EL (cell line): Measurements from ENCODE around the gene PA2G4.

Experiments
- DNase-seq: peaks from one replicate; pipeline ENCODE4 v3.0.0-alpha.2; 2016

Gene PA2G4

DNA sequence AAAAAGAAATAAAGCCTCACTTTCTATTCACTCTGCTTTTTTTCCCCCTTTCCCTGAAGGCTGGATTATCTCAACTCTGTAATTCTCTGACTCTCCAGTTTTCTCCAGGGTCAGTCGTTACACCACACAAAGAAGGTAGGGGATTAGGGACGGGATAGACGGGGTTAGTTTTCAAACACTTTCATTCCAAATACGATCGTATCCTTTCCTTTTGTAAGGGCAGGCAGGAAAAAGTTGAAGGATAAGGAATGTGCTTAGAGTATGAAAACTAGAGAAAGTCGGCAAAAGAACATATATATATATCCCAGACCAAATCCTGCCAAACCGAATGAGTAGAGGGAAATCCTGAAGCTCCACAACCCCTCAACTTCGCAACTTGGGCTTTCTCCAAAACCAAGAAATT, 23.1 kb downstream of the PA2G4 start:
- no peak for DNase-seq

- peak; percentile 100 for DNase-seq
Measured at GRCh38 chr12:56127888-56128669, 23.7 kb downstream of the PA2G4 start, which contains the start of gene ESYT1. TSS of gene ESYT1 (plus strand) at chr12:56128267. CDS start at chr12:56128320, 53 bp downstream.

- DNase-seq, result peak; percentile 36
Measured at GRCh38 chr12:56128670-56129205, 24.4 kb downstream of the PA2G4 start.

GRCh38 chr12:56129206-56129941, 25.0 kb downstream of the PA2G4 start:
- peak; percentile 75 for DNase-seq

- no peak for DNase-seq
Measured at GRCh38 chr12:56129942-56130495, 25.7 kb downstream of the PA2G4 start.

- DNase-seq, result no peak
Measured at GRCh38 chr12:56130876-56131275, 26.5 kb downstream of the PA2G4 start.

GRCh38 chr12:56134897-56135296, 30.5 kb downstream of the PA2G4 start:
- no peak for DNase-seq

DNA sequence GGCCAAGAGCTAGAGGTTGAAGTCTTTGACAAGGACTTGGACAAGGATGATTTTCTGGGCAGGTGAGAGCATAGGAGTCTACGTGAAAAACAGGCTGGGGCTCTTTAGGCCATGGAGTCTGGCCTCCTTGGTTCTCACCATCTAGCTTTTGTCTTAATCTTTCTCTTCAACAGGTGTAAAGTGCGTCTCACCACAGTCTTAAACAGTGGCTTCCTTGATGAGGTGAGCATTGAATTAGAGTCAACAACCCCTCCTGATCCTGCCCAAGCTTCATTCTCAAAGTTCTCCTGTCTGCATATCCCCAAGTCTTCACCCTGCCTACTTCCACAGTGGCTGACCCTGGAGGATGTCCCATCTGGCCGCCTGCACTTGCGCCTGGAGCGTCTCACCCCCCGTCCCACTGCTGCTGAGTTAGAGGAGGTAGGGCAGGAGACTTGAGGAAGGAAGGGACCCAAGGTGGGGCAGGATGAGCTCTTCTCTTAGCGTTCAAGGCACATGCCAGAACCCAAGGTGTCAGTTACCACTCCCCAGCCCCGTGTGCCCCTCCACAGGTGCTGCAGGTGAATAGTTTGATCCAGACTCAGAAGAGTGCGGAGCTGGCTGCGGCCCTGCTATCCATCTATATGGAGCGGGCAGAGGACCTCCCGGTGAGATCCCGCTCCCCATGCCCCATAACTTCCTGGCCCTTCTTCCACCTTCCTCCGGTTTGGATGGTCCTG, 33.7 kb downstream of the PA2G4 start:
- no peak for DNase-seq

DNA sequence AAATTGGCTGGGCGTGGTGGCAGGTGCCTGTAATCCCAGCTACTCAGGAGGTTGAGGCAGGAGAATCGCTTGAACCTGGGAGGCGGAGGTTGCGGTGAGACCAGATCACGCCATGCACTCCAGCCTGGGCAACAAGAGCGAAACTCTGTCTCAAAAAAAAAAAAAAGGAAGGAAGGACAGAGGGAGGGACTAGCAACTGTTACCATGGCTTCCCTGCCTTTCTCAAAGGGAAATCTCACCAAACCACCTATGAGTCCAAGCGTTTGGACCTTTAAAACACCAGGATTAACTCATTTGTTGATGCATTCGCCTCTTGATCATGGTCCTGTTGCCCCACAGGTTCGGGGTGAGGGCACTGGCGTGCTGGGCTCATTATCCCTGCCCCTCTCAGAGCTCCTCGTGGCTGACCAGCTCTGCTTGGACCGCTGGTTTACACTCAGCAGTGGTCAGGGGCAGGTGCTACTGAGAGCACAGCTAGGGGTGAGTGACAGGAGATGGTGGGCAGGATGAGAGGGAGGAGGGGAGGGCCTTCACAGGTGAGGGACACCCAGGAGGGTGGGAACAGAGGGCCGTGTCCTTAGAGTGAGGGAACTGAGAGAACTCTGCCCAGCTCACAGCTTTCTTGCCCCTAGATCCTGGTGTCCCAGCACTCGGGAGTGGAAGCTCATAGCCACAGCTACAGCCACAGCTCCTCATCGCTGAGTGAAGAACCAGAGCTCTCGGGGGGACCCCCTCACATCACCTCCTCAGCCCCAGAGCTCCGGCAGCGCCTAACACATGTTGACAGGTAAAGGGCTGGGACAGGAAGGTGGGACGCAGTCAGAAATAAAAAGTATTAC, 37.8 kb downstream of the PA2G4 start:
- DNase-seq, result no peak

- DNase-seq, result no peak
Measured at GRCh38 chr12:56143217-56143616, 38.9 kb downstream of the PA2G4 start.

DNA sequence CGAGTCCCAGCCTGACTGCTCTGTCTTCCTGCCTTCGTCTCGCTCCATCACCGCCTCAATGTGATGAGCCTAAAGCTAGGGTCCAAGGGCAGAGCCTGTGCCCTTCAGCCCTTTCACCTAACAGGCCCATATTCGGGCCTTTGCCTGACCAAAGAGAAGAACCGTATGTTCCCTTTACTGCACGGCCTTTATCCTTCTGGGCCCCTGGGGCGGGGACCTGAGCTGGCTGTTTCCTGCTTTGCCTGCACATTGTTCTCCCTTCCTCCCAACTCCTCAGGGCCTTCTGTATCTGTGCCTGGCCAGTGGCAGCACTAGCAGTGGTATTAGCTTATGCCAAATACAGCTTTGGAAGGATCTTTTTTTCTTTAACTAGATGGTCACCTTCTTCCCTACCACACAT, 39.5 kb downstream of the PA2G4 start:
- no peak for DNase-seq

- no peak for DNase-seq
Measured at GRCh38 chr12:56145217-56145616, 40.9 kb downstream of the PA2G4 start.

DNA sequence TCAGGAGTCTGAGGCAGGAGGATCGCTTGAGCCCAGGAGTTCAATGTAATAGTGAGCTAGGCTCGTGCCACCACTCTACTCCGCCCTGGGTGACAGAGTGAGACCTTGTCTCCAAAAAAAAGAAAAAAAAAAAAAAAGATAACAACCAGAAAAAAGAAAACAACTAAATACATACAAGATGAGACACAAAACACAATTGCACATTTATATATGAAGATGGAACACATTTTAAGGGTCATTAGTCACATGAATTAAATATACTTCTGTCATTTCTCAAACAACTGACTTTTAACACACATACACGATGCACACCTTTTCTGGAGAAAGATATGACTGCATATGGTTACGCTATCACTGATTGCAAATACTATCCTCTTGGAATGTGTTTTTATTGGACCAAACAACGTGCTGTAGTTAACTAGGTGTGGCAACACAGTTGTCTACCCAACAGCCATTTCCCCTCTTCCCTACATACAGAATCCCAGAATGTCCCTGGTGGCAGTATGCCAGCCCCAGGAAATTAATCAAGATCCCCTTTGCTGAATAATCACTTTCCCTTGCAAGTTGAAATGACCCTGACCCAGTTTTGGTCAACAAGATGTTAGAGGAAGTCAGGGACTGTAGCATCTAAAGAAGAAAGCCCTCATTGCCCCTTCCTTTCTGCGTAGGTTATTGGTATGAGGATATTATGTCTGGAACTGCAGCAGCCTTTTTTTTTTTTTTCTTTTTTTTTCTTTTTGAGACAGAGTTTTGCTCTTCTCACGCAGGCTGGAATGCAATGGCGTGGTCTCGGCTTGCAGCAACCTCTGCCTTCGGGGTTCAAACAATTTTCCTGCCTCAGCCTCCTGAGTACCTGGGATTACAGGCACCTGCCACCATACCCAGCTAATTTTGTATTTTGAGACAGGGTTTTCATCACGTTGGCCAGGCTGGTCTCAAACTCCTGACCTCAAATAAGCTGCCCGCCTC, 42.4 kb downstream of the PA2G4 start:
- no peak for DNase-seq

DNA sequence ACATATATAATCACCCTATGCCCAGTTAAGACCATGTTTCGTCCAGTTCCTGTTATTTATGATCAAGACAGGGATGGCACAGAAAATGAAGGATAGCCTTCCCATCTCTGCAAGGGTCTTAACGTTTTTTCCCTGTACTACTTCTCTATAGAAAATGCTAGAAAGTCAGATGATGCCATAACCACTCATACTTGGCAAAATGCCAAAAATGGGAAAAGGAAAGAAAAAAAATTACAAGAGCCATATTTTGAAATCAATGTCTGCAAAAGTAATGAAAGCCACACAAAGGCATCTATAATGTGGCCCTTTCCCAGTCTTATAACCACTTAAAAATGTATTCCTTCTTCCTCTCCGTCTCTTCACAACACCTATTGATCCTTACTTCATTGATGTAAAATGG, 46.2 kb downstream of the PA2G4 start:
- DNase-seq, result peak; percentile 24

- DNase-seq, result peak; percentile 27
Measured at GRCh38 chr12:56151672-56152131, 47.3 kb downstream of the PA2G4 start.

- DNase-seq, result peak; percentile 93
Measured at GRCh38 chr12:56152132-56152755, 47.9 kb downstream of the PA2G4 start, which contains the start of gene MYL6B. TSS of gene MYL6B (plus strand) at chr12:56152587. CDS start at chr12:56153919, 1,332 bp downstream.

- no peak for DNase-seq
Measured at GRCh38 chr12:56152756-56153677, 48.7 kb downstream of the PA2G4 start.

- no peak for DNase-seq
Measured at GRCh38 chr12:56153678-56154065, 49.3 kb downstream of the PA2G4 start.

DNA sequence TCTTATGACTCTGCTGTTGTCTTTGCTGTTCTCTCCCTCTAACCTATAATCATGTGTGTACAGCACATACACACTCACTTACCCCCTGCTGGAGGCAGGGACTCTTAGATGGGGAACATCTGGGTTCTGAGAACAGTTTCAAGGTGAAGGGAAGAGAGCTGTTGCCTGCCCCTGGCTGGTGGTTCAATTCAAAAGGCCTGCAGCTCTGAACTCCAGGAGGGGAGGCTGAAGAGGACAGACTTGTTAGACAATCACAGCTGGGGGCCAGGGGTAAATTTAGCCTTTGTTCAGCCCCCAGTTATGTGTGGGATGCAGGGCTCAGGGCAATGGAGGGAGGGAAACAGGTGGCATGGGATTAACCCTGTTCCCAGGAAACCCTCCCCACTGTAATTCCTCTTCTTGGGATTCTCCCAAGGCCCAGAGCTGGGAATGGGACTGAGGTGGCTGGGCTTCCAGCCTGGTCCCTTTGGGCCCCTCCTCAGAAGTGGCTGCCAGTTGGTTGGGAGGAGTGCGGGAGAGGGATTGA, 50.0 kb downstream of the PA2G4 start:
- no peak for DNase-seq
